HL-60/S4 treated with phorbol 12-myristate 13-acetate at 8.2 ng/mL for 4 days and 3 days (cell line): ENCODE measurements around the gene PRKD2.
"Not testable (repeated sequence)": the region's sequence is repeated elsewhere in the genome, so short reads cannot be mapped to it uniquely, and the experiment has no call there.

Experiments
- in situ Hi-C: fragments of 300-500 bp; cut with MboI; formaldehyde crosslinking; loops from 2 replicates; pipeline ENCODE4 v1.15.0; 2022; ENCODE audit warnings: low sequenced_read_pairs

The PRKD2 gene

GRCh38 chr19:46717034-46717715 is at the start of gene PRKD2:
PRKD2 (minus strand) TSS chr19:46717114; CDS start chr19:46716370, 744 bp downstream.
- in situ Hi-C loops = no loop called here

GRCh38 chr19:46764817-46765291 is 47.9 kb upstream of the PRKD2 start:
- in situ Hi-C loops = no loop called here

DNA sequence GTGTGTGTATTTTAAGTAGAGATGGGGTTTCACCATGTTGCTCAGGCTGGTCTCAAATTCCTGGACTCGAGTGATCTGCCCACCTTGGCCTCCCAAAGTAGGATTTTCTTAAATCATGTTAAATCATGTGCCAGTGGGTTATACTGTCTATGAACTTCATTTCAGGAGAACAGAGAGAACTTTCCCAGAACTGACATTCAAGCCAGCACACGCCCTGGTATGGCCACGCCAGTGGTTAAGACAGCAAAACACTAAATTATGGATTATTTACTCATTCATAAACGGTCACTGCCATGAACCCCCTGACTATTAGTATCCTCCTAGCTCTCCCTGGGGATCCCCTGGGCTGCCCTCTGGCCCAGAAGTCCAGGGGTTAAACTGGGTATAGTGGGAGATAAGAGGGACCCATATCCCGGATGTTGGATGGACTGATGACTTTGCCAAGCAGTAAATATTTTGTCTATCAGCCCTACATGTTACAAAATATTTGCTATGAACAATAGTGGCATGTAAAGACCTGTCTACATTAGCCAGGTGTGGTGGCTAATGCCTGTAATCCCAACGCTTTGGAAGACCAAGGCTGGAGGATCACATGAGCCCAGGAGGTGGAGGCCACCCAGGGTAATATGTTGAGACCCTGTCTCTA is 45.5 kb upstream of the PRKD2 start:
- in situ Hi-C loops = no loop called here

DNA sequence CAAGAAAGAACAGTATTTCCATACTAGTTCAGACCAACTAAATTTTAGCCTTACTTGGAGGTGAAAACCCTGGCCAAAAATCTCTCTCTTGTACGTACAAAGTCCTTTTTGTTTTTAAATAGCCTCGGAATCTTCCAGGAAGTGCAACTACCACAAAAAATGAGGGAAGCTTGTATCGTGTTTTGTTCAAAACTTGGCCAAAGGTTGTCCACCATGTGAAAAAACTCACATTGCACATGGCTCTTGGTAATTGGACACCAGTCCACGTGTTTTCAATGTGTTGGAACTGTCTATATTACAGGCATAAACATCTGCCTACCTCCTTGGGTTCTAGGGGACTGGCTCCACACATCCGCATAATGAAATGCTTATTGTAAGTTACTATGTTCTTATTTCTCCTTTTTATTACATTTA is 44.5 kb upstream of the PRKD2 start:
- in situ Hi-C loops = no loop called here

- in situ Hi-C loops = not testable (repeated sequence)
Measured at GRCh38 chr19:46760897-46761296, 44.0 kb upstream of the PRKD2 start.

DNA sequence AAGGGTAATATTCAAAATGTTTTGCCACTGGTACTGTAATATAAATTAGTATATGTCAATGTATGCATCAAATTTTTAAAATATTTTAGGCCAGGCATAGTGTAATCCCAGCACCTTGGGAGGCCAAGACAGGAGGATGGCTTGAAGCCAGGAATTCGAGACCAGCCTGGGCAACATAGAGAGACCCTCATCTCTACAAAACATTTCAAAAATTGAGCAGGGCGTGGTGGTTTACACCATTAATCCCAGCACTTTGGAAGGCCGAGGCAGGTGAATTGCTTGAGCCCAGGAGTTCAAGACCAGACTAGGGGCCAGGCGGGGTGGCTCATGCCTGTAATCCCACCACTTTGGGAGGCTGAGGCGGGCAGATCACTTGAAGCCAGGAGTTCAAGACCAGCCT is 43.4 kb upstream of the PRKD2 start:
- in situ Hi-C loops = no loop called here

- in situ Hi-C loops = no loop called here
Measured at GRCh38 chr19:46759817-46760333, 43.0 kb upstream of the PRKD2 start.

- in situ Hi-C loops = no loop called here
Measured at GRCh38 chr19:46759206-46759605, 42.3 kb upstream of the PRKD2 start.

- in situ Hi-C loops = no loop called here
Measured at GRCh38 chr19:46756544-46756888, 39.6 kb upstream of the PRKD2 start.

DNA sequence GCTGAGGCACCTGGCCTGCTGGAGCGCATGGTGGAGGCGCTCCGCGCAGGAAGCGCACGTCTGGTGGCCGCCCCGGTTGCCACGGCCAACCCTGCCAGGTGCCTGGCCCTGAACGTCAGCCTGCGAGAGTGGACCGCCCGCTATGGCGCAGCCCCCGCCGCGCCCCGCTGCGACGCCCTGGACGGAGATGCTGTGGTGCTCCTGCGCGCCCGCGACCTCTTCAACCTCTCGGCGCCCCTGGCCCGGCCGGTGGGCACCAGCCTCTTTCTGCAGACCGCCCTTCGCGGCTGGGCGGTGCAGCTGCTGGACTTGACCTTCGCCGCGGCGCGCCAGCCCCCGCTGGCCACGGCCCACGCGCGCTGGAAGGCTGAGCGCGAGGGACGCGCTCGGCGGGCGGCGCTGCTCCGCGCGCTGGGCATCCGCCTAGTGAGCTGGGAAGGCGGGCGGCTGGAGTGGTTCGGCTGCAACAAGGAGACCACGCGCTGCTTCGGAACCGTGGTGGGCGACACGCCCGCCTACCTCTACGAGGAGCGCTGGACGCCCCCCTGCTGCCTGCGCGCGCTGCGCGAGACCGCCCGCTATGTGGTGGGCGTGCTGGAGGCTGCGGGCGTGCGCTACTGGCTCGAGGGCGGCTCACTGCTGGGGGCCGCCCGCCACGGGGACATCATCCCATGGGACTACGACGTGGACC is 39.1 kb upstream of the PRKD2 start:
- in situ Hi-C loops = no loop called here

DNA sequence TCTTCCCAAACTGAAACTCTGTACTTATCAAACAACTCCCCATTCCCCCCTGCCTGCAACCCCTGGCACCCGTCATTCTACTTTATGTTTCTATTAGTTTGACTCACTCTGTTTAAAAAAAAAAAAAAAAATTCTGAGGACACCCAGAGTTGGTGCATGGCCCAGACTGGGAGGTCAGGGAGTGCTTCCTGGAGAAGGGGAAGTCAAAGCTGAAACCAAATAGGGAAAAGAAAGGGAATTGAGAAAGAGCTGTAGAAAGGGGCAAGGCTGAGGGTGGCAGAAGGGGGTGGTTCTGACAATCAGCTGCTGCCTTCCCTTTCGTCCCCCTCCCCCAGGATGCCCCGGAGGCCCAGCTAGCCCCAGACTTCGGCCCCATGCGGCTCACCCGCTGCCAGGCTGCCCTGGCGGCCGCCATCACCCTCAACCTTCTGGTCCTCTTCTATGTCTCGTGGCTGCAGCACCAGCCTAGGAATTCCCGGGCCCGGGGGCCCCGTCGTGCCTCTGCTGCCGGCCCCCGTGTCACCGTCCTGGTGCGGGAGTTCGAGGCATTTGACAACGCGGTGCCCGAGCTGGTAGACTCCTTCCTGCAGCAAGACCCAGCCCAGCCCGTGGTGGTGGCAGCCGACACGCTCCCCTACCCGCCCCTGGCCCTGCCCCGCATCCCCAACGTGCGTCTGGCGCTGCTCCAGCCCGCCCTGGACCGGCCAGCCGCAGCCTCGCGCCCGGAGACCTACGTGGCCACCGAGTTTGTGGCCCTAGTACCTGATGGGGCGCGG is 38.4 kb upstream of the PRKD2 start:
- in situ Hi-C loops = no loop called here

DNA sequence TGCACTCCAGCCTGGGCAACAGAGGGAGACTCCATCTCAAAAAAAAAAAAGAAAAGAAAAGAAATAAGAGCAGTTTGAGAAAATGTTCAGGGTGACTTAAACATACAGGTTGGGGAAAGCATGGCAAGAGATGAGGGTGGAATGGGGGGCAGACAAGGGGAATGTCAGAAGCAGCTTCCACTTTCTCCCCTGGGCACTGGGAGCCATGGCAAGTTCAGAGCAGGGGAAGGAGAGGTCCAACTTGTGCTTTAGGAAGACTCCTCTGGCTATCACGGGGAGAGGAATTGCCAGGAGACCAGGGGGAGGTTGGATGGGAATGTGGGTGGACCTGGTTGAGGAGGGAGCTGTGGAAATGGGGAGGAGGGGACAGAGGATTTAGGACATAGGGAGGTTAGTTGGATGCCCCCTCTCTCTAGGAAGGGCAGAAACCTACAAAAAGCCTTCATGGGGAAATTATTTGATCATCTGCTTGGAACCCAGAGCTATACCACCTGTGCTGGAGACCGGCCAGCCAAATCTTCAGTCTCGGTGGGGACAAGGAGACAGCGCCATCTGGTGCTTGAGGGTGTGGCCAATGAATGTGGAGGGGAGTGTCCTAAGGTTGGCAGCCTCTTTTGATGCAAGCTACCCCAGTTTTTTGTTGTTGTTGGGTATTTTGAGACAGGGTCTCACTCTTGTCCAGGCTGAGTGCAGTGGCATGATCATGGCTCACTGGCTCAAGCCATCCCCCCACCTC is 36.7 kb upstream of the PRKD2 start:
- in situ Hi-C loops = no loop called here

DNA sequence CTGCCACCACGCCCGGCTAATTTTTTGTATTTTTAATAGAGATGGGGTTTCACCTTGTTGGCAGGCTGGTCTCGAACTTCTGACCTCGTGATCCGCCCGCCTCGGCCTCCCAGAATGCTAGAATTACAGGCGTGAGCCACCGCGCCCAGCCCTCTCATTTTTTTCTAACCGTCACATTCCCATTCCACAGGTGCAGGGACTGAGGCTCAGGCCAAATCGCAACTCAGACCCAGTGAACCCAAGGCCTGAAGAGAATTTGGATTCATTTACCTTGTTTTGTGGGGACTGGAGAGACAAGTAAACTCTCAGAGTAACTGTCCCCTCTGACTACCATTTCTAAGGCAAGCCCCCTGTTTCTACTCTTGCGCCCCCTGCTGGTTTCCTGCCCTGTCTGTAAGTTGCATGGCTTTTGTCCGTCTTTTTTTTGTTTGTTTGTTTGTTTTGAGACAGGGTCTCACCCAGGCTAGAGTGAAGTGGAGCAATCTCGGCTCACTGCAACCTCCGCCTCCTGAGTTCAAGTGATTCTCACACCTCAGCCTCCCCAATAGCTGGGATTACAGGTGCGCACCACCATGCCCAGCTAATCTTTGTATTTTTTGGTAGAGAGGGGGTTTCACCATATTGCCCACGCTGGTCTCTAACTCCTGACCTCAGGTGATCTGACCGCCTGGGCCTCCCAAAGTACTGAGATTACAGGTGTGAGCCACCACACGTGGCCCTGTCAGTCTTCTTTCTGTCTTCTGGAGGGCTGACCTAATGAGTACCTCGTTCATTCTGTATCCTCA is 31.6 kb upstream of the PRKD2 start:
- in situ Hi-C loops = no loop called here

GRCh38 chr19:46746281-46747057 is 29.6 kb upstream of the PRKD2 start, which contains the start of gene STRN4:
STRN4 (minus strand) TSS chr19:46746450; CDS start chr19:46746430, 20 bp downstream.
- in situ Hi-C loops = no loop called here

DNA sequence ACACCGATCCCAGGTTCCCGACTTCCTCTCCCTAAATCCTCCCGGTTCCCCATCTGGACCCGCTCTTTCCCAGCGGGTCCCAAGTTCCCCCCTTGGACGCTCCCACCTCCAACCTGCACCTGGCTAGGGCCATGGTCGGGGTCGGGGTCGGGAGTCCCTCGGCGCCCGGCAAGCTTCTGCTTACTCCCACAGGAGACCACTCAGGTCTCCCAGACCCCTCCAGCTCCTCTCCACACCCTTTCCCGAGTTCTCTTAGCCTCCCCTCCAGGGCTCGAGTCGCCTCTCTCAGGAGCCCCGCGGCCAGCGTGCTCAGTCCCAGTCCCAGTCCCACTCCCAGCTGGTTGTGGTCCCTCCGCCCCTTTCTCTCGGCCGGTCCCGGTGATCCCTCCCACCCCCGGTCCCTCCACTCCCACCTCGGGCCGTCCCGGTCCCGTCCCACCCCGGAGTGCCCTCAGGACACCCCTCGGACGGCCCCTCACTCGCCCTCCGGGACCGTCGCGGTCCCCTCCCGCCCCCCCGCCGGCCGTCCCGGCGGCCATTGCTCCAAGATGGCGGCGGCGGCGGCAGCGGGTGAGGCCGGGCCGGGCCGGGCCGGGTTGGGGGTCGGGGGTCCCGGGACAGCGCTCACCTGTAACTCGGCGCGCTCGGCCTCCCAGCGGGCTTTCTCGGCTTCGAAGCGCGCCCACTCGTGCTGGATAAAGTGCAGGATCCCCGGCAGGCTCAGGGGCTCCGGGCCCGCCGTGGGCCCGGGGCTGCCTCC is 28.8 kb upstream of the PRKD2 start, which contains the start of gene FKRP:
Gene FKRP, plus strand, starts transcription at position 537 of the 760 bp plus-strand sequence. CDS start 9,394 bp downstream, outside the sequence.
- in situ Hi-C loops = no loop called here

- in situ Hi-C loops = no loop called here
Measured at GRCh38 chr19:46745030-46745429, 28.1 kb upstream of the PRKD2 start.

GRCh38 chr19:46744005-46744691 is 27.2 kb upstream of the PRKD2 start:
- in situ Hi-C loops = no loop called here
